ENCODE data around the gene FADD. TPM values are rescaled to one million over a fixed set of nuclear protein-coding genes. Genes with fewer than 3 reads are reported as not detected.

The FADD gene
- total RNA-seq, 1 experiment from 2014 or later: 19.8 TPM

DNA sequence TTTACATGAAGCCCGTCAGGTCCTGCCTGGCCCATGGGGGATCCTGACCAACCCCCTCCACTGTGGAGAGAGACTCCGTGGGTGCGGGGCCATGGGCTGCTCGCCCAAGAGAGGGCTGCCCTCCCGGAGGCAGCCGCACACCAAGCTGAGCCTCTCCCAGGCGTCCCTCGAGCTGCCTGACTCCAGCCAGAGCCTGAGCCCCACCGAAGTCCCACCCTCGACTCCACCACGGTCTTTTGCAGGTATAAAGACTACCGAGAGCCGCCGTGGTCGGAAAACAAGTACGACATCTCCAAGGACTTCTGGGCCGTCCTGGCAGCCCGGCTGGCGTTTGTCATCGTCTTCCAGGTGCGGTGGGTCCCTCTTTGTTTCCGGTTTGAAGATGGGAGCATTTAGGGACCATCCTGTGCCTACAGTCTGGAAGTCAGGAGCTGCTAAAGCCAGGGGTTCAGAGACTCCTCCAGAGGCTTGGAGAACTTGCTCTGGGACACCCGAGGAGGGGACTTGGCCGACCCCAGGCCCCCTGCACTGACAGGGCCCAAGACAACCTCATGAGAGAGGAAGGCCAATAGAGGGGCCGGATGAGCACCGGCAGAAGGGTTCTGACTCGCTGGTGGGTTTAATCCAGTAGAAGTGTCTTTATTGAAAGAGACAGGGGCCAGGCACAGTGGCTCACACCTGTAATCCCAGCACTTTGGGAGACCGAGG lies 17.6 kb upstream of the FADD start:
- Histone ChIP-seq H3K9me2 (replicated peaks; ENCODE audit: insufficient read depth, low read length) (no peaks in the 10 kb centered on the region), H4K20me1 (ENCODE audit: insufficient read depth, low read depth, low read length) (no peaks in the 10 kb centered on the region), H3K27me3 (ENCODE audit: low read length) (no peaks in the 10 kb centered on the region), H3K27ac (ENCODE audit: low read length) (no peak overlapping the region), H2AFZ (ENCODE audit: low read length) (no peak overlapping the region), H3K9me3 (ENCODE audit: low read length) (no peaks in the 10 kb centered on the region), H3K4me2 (ENCODE audit: low read depth, low read length, poor library complexity, severe bottlenecking) (no peak overlapping the region), H3K79me2 (ENCODE audit: low read length) (no peaks in the 10 kb centered on the region), H3K9ac (ENCODE audit: low read length) (no peak overlapping the region), H3K36me3 (ENCODE audit: insufficient read depth, low read length) (no peaks in the 10 kb centered on the region), H3K4me3 (ENCODE audit: low read length) (no peak overlapping the region), H3K4me1 (ENCODE audit: low read length) (no peaks in the 10 kb centered on the region)
- no peak for DNase-seq

GRCh38 chr11:70186420-70186819 lies 16.7 kb upstream of the FADD start:
- no peak for DNase-seq
- H3K36me3 ChIP-seq (ENCODE audit: insufficient read depth, low read length): no peaks in the 10 kb centered on the region
- H3K27me3 ChIP-seq (ENCODE audit: low read length): no peaks in the 10 kb centered on the region
- no peaks in the 10 kb centered on the region for H3K4me1 ChIP-seq (ENCODE audit: low read length)
- H3K9ac ChIP-seq (ENCODE audit: low read length): no peak overlapping the region
- no peaks in the 10 kb centered on the region for H4K20me1 ChIP-seq (ENCODE audit: insufficient read depth, low read depth, low read length)
- H3K4me3 ChIP-seq (ENCODE audit: low read length): no peak overlapping the region
- no peak overlapping the region for H2AFZ ChIP-seq (ENCODE audit: low read length)
- no peaks in the 10 kb centered on the region for H3K79me2 ChIP-seq (ENCODE audit: low read length)
- no peak overlapping the region for H3K27ac ChIP-seq (ENCODE audit: low read length)
- H3K4me2 ChIP-seq (ENCODE audit: low read depth, low read length, poor library complexity, severe bottlenecking): no peak overlapping the region
- H3K9me2 ChIP-seq (replicated peaks; ENCODE audit: insufficient read depth, low read length): no peaks in the 10 kb centered on the region
- H3K9me3 ChIP-seq (ENCODE audit: low read length): no peaks in the 10 kb centered on the region

DNA sequence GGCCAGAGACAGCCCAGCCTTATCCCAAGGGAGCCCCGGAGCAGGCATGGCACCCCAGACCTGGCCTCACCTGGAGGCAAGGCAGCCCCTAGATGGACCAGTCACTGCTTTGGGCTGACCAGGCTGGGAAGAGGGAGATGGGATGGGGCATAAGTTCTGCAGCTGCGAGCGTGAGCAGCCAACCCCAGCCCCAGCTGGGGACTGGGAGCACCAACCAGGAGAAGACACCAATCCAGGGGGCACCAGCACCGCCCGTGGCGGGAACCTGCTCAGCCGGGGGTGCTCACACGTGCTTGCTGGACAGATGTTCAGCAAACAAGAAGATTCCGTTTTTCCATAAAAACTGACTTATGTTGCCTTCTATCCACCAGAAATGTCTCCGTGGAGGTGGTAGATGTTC lies 16.2 kb upstream of the FADD start:
- no peak for DNase-seq
- H4K20me1 ChIP-seq (ENCODE audit: insufficient read depth, low read depth, low read length): no peaks in the 10 kb centered on the region
- H2AFZ ChIP-seq (ENCODE audit: low read length): no peak overlapping the region
- H3K9me3 ChIP-seq (ENCODE audit: low read length): no peaks in the 10 kb centered on the region
- no peaks in the 10 kb centered on the region for H3K36me3 ChIP-seq (ENCODE audit: insufficient read depth, low read length)
- H3K27ac ChIP-seq (ENCODE audit: low read length): no peak overlapping the region
- H3K79me2 ChIP-seq (ENCODE audit: low read length): no peaks in the 10 kb centered on the region
- no peak overlapping the region for H3K9ac ChIP-seq (ENCODE audit: low read length)
- no peak overlapping the region for H3K4me3 ChIP-seq (ENCODE audit: low read length)
- H3K9me2 ChIP-seq (replicated peaks; ENCODE audit: insufficient read depth, low read length): no peaks in the 10 kb centered on the region
- no peak overlapping the region for H3K4me2 ChIP-seq (ENCODE audit: low read depth, low read length, poor library complexity, severe bottlenecking)
- no peaks in the 10 kb centered on the region for H3K27me3 ChIP-seq (ENCODE audit: low read length)
- no peaks in the 10 kb centered on the region for H3K4me1 ChIP-seq (ENCODE audit: low read length)

DNA sequence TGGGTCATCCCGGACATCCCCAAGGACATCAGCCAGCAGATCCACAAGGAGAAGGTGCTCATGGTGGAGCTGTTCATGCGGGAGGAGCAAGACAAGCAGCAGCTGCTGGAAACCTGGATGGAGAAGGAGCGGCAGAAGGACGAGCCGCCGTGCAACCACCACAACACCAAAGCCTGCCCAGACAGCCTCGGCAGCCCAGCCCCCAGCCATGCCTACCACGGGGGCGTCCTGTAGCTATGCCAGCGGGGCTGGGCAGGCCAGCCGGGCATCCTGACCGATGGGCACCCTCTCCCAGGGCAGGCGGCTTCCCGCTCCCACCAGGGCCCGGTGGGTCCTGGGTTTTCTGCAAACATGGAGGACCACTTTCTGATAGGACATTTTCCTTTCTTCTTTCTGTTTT lies 15.3 kb upstream of the FADD start:
- Histone ChIP-seq H2AFZ (ENCODE audit: low read length) (no peak overlapping the region), H3K4me1 (ENCODE audit: low read length) (no peaks in the 10 kb centered on the region), H3K9me3 (ENCODE audit: low read length) (no peaks in the 10 kb centered on the region), H3K9ac (ENCODE audit: low read length) (no peak overlapping the region), H3K9me2 (replicated peaks; ENCODE audit: insufficient read depth, low read length) (no peaks in the 10 kb centered on the region), H3K27ac (ENCODE audit: low read length) (no peak overlapping the region), H3K79me2 (ENCODE audit: low read length) (no peaks in the 10 kb centered on the region), H3K4me2 (ENCODE audit: low read depth, low read length, poor library complexity, severe bottlenecking) (no peak overlapping the region), H4K20me1 (ENCODE audit: insufficient read depth, low read depth, low read length) (no peaks in the 10 kb centered on the region), H3K4me3 (ENCODE audit: low read length) (no peak overlapping the region), H3K27me3 (ENCODE audit: low read length) (no peaks in the 10 kb centered on the region), H3K36me3 (ENCODE audit: insufficient read depth, low read length) (no peaks in the 10 kb centered on the region)
- no peak for DNase-seq

GRCh38 chr11:70189622-70190021 lies 13.5 kb upstream of the FADD start:
- Histone ChIP-seq H3K36me3 (ENCODE audit: insufficient read depth, low read length) (no peaks in the 10 kb centered on the region), H3K4me3 (ENCODE audit: low read length) (no peak overlapping the region), H3K9ac (ENCODE audit: low read length) (no peak overlapping the region), H3K9me3 (ENCODE audit: low read length) (no peaks in the 10 kb centered on the region), H3K27me3 (ENCODE audit: low read length) (no peaks in the 10 kb centered on the region), H3K4me1 (ENCODE audit: low read length) (no peaks in the 10 kb centered on the region), H3K4me2 (ENCODE audit: low read depth, low read length, poor library complexity, severe bottlenecking) (no peak overlapping the region), H2AFZ (ENCODE audit: low read length) (no peak overlapping the region), H4K20me1 (ENCODE audit: insufficient read depth, low read depth, low read length) (no peaks in the 10 kb centered on the region), H3K79me2 (ENCODE audit: low read length) (no peaks in the 10 kb centered on the region), H3K9me2 (replicated peaks; ENCODE audit: insufficient read depth, low read length) (no peaks in the 10 kb centered on the region), H3K27ac (ENCODE audit: low read length) (no peak overlapping the region)
- DNase-seq: no peak

GRCh38 chr11:70191495-70192140 lies 11.5 kb upstream of the FADD start:
- Histone ChIP-seq H3K4me3 (ENCODE audit: low read length) (no peak overlapping the region), H3K36me3 (ENCODE audit: insufficient read depth, low read length) (no peaks in the 10 kb centered on the region), H3K27me3 (ENCODE audit: low read length) (no peaks in the 10 kb centered on the region), H3K9me2 (replicated peaks; ENCODE audit: insufficient read depth, low read length) (no peaks in the 10 kb centered on the region), H3K4me2 (ENCODE audit: low read depth, low read length, poor library complexity, severe bottlenecking) (no peak overlapping the region), H3K9me3 (ENCODE audit: low read length) (no peaks in the 10 kb centered on the region), H3K27ac (ENCODE audit: low read length) (no peak overlapping the region), H4K20me1 (ENCODE audit: insufficient read depth, low read depth, low read length) (no peaks in the 10 kb centered on the region), H3K9ac (ENCODE audit: low read length) (no peak overlapping the region), H3K79me2 (ENCODE audit: low read length) (no peaks in the 10 kb centered on the region), H3K4me1 (ENCODE audit: low read length) (no peaks in the 10 kb centered on the region), H2AFZ (ENCODE audit: low read length) (no peak overlapping the region)
- DNase-seq: peak; percentile 75

- no peak overlapping the region for H2AFZ ChIP-seq (ENCODE audit: low read length)
- H3K27me3 ChIP-seq (ENCODE audit: low read length): no peaks in the 10 kb centered on the region
- H4K20me1 ChIP-seq (ENCODE audit: insufficient read depth, low read depth, low read length): no peaks in the 10 kb centered on the region
- no peaks in the 10 kb centered on the region for H3K4me1 ChIP-seq (ENCODE audit: low read length)
- no peak overlapping the region for H3K27ac ChIP-seq (ENCODE audit: low read length)
- H3K79me2 ChIP-seq (ENCODE audit: low read length): no peaks in the 10 kb centered on the region
- no peak overlapping the region for H3K9ac ChIP-seq (ENCODE audit: low read length)
- DNase-seq: no peak
- H3K36me3 ChIP-seq (ENCODE audit: insufficient read depth, low read length): no peaks in the 10 kb centered on the region
- no peaks in the 10 kb centered on the region for H3K9me3 ChIP-seq (ENCODE audit: low read length)
- H3K9me2 ChIP-seq (replicated peaks; ENCODE audit: insufficient read depth, low read length): no peaks in the 10 kb centered on the region
- H3K4me2 ChIP-seq (ENCODE audit: low read depth, low read length, poor library complexity, severe bottlenecking): no peak overlapping the region
- H3K4me3 ChIP-seq (ENCODE audit: low read length): no peak overlapping the region
Measured at GRCh38 chr11:70192666-70193410, 10.3 kb upstream of the FADD start.
